Mesendoderm (in vitro differentiated cells): ENCODE data around the gene EFL1. TPM values are rescaled to one million over a fixed set of nuclear protein-coding genes. Genes with fewer than 3 reads are reported as not detected.

Experiments used
- DNase-seq: peaks from one replicate; pipeline ENCODE4 v3.0.0; 2013
- H2AK5ac ChIP-seq: 2 replicates; pipeline ENCODE4 v1.6.1; 2013; ENCODE audit warnings: low read length, inconsistent platforms
- H2BK120ac ChIP-seq: 2 replicates; pipeline ENCODE4 v1.6.1; 2013; ENCODE audit warnings: low read depth, mild to moderate bottlenecking, low read length, moderate library complexity, mixed read lengths
- H2BK15ac ChIP-seq: replicated peaks from 2 replicates; pipeline ENCODE4 v1.6.1; 2013; ENCODE audit warnings: low read depth, mild to moderate bottlenecking, moderate library complexity
- H2BK5ac ChIP-seq: 2 replicates; pipeline ENCODE4 v1.6.1; 2013; ENCODE audit warnings: low read length, inconsistent platforms
- H3K18ac ChIP-seq: 2 replicates; pipeline ENCODE4 v1.6.1; 2013; ENCODE audit warnings: mild to moderate bottlenecking, low read length, mixed read lengths
- H3K23ac ChIP-seq: one replicate; pipeline ENCODE4 v1.6.1; 2013; ENCODE audit warnings: low read length
- H3K27ac ChIP-seq: 2 replicates; pipeline ENCODE4 v1.5.1; 2013; ENCODE audit warnings: low read depth, mild to moderate bottlenecking, inconsistent platforms, low read length, moderate library complexity
- H3K27me3 ChIP-seq: 2 replicates; pipeline ENCODE4 v1.6.1; 2013; ENCODE audit warnings: low read length, control low read depth, mild to moderate bottlenecking, inconsistent platforms; ENCODE audit not compliant: insufficient read depth, poor library complexity
- H3K36me3 ChIP-seq: 2 replicates; pipeline ENCODE4 v1.6.1; 2013; ENCODE audit warnings: low read length, inconsistent platforms; ENCODE audit not compliant: control insufficient read depth, insufficient read depth
- H3K4ac ChIP-seq: one replicate; pipeline ENCODE4 v1.6.1; 2013; ENCODE audit warnings: low read depth, mild to moderate bottlenecking, low read length, moderate library complexity
- H3K4me1 ChIP-seq: 2 replicates; pipeline ENCODE4 v1.6.1; 2013; ENCODE audit warnings: low read depth, low read length, inconsistent platforms; ENCODE audit not compliant: control insufficient read depth
- H3K4me2 ChIP-seq: 2 replicates; pipeline ENCODE4 v1.6.1; 2013; ENCODE audit warnings: low read length
- H3K4me3 ChIP-seq: 2 replicates; pipeline ENCODE4 v1.5.1; 2013; ENCODE audit warnings: mild to moderate bottlenecking, low read length
- H3K56ac ChIP-seq: one replicate; pipeline ENCODE4 v1.6.1; 2013; ENCODE audit warnings: low read length
- H3K79me1 ChIP-seq: 2 replicates; pipeline ENCODE4 v1.6.1; 2013; ENCODE audit warnings: low read length, inconsistent platforms
- H3K79me2 ChIP-seq: 2 replicates; pipeline ENCODE4 v1.6.1; 2013; ENCODE audit warnings: mild to moderate bottlenecking, low read length; ENCODE audit not compliant: control insufficient read depth, insufficient read depth
- H3K9ac ChIP-seq: 2 replicates; pipeline ENCODE4 v1.6.1; 2013; ENCODE audit warnings: low read length, inconsistent platforms
- H4K5ac ChIP-seq: one replicate; pipeline ENCODE4 v1.6.1; 2013; ENCODE audit warnings: low read length
- H4K8ac ChIP-seq: one replicate; pipeline ENCODE4 v1.6.1; 2013; ENCODE audit warnings: low read depth, mild to moderate bottlenecking, control low read depth, low read length, moderate library complexity
- WGBS: extraction: QIAGEN DNeasy Blood & Tissue Kit; methylation state at CpG from one replicate; pipeline ENCODE4 v1.1.7; 2013; ENCODE audit warnings: low lambda C conversion rate, missing lambda C conversion rate; ENCODE audit not compliant: insufficient coverage; ENCODE audit errors: extremely low coverage; 5-methylcytosine and 5-hydroxymethylcytosine counted together
- small RNA-seq: library from polyadenylated mRNA; stranded (forward); fragments of <200 nt; extraction: miRNeasy Mini kit (QIAGEN cat#:217004); gene quantifications from one replicate; pipeline ENCODE3, GENCODE V24; 2013; ENCODE audit not compliant: insufficient read depth

The EFL1 gene

GRCh38 chr15:82080774-82081173, 181.8 kb downstream of the EFL1 start:
- no peak for DNase-seq
- Histone ChIP-seq H3K9ac (no peak overlapping the region), H3K4me1 (no peaks in the 10 kb centered on the region), H3K4ac (no peak overlapping the region), H2BK5ac (no peak overlapping the region), H2AK5ac (no peak overlapping the region), H3K79me1 (no peaks in the 10 kb centered on the region), H4K8ac (no peak overlapping the region), H3K27me3 (no peaks in the 10 kb centered on the region), H3K4me2 (no peak overlapping the region), H2BK120ac (no peak overlapping the region), H2BK15ac (no peak overlapping the region), H3K23ac (no peak overlapping the region), H3K4me3 (no peak overlapping the region), H3K56ac (no peak overlapping the region), H3K27ac (no peak overlapping the region), H3K36me3 (no peaks in the 10 kb centered on the region), H3K79me2 (no peaks in the 10 kb centered on the region), H3K18ac (no peak overlapping the region), H4K5ac (no peak overlapping the region)
- no CpG with 5 or more reads among the region's 6 CpGs for WGBS

Small RNA genes lying within 50 kb of the gene (small RNA-seq; reads per million reads assigned to genes)
- gene RNU1-77P, result not detected
